ENCODE measurements around the gene SPDYE16. TPM values are rescaled to one million over a fixed set of nuclear protein-coding genes. Genes with fewer than 3 reads are reported as not detected.
"Not testable (repeated sequence)": the region's sequence is repeated elsewhere in the genome, so short reads cannot be mapped to it uniquely, and the experiment has no call there.

The SPDYE16 gene
- total RNA-seq, 2 donors from 2014 or later = not detected

GRCh38 chr7:76499924-76500241 lies 43.2 kb downstream of the SPDYE16 start:
- H3K4me3 ChIP-seq; H3K36me3 ChIP-seq; H3K9me3 ChIP-seq; H3K4me1 ChIP-seq; H3K27ac ChIP-seq; H3K27me3 ChIP-seq; DNase-seq (ENCODE audit: low spot score): not testable (repeated sequence)

- DNase-seq (ENCODE audit: low spot score); H3K27me3 ChIP-seq; H3K4me3 ChIP-seq; H3K4me1 ChIP-seq; H3K36me3 ChIP-seq; H3K27ac ChIP-seq; H3K9me3 ChIP-seq: not testable (repeated sequence)
Measured at GRCh38 chr7:76499201-76499923, 43.7 kb downstream of the SPDYE16 start.

GRCh38 chr7:76498583-76499200 lies 44.4 kb downstream of the SPDYE16 start:
- not testable (repeated sequence) for H3K9me3 ChIP-seq; H3K27ac ChIP-seq; H3K4me3 ChIP-seq; H3K36me3 ChIP-seq; H3K27me3 ChIP-seq; DNase-seq (ENCODE audit: low spot score); H3K4me1 ChIP-seq

GRCh38 chr7:76497918-76498582 lies 45.0 kb downstream of the SPDYE16 start:
- not testable (repeated sequence) for H3K27me3 ChIP-seq; H3K36me3 ChIP-seq; H3K9me3 ChIP-seq; H3K4me3 ChIP-seq; H3K27ac ChIP-seq; DNase-seq (ENCODE audit: low spot score); H3K4me1 ChIP-seq

- H3K4me3 ChIP-seq; H3K4me1 ChIP-seq; H3K27me3 ChIP-seq; DNase-seq (ENCODE audit: low spot score); H3K27ac ChIP-seq; H3K9me3 ChIP-seq; H3K36me3 ChIP-seq: not testable (repeated sequence)
Measured at GRCh38 chr7:76495717-76496116, 47.4 kb downstream of the SPDYE16 start.

- H3K36me3 ChIP-seq; H3K4me1 ChIP-seq; H3K27ac ChIP-seq; H3K27me3 ChIP-seq; DNase-seq (ENCODE audit: low spot score); H3K9me3 ChIP-seq; H3K4me3 ChIP-seq: not testable (repeated sequence)
Measured at GRCh38 chr7:76492139-76492538, 51.0 kb downstream of the SPDYE16 start.

GRCh38 chr7:76487969-76488368 lies 55.1 kb downstream of the SPDYE16 start:
- H3K9me3 ChIP-seq; DNase-seq (ENCODE audit: low spot score); H3K27ac ChIP-seq; H3K36me3 ChIP-seq; H3K27me3 ChIP-seq; H3K4me1 ChIP-seq; H3K4me3 ChIP-seq: not testable (repeated sequence)

- peaks cover 11% of the 10 kb centered on the region for H3K36me3 ChIP-seq
- H3K27ac ChIP-seq; H3K4me3 ChIP-seq; H3K9me3 ChIP-seq; H3K27me3 ChIP-seq; H3K4me1 ChIP-seq; DNase-seq (ENCODE audit: low spot score): not testable (repeated sequence)
Measured at GRCh38 chr7:76486618-76487017, 56.5 kb downstream of the SPDYE16 start.

- not testable (repeated sequence) for H3K4me1 ChIP-seq; H3K27ac ChIP-seq; H3K27me3 ChIP-seq; H3K9me3 ChIP-seq; DNase-seq (ENCODE audit: low spot score); H3K4me3 ChIP-seq
- H3K36me3 ChIP-seq = peaks cover 11% of the 10 kb centered on the region
Measured at GRCh38 chr7:76485822-76486610, 57.1 kb downstream of the SPDYE16 start.

GRCh38 chr7:76484456-76484855 lies 58.6 kb downstream of the SPDYE16 start:
- H3K4me3 ChIP-seq; H3K9me3 ChIP-seq; H3K4me1 ChIP-seq; H3K27ac ChIP-seq; DNase-seq (ENCODE audit: low spot score); H3K27me3 ChIP-seq: not testable (repeated sequence)
- H3K36me3 ChIP-seq = peaks cover 11% of the 10 kb centered on the region

- DNase-seq (ENCODE audit: low spot score); H3K4me1 ChIP-seq; H3K27ac ChIP-seq; H3K4me3 ChIP-seq; H3K9me3 ChIP-seq; H3K27me3 ChIP-seq: not testable (repeated sequence)
- H3K36me3 ChIP-seq = peaks cover 11% of the 10 kb centered on the region
Measured at GRCh38 chr7:76483081-76483480, 60.0 kb downstream of the SPDYE16 start.

- not testable (repeated sequence) for H3K4me1 ChIP-seq; H3K4me3 ChIP-seq; H3K27ac ChIP-seq; DNase-seq (ENCODE audit: low spot score); H3K27me3 ChIP-seq; H3K9me3 ChIP-seq
- peaks cover 11% of the 10 kb centered on the region for H3K36me3 ChIP-seq
Measured at GRCh38 chr7:76482660-76483059, 60.4 kb downstream of the SPDYE16 start.

All from right atrium auricular region (tissue), 2 donors.